AG09309 (cell line): Measurements from ENCODE around the gene DCTN1.
"Not testable (repeated sequence)": the region's sequence is repeated elsewhere in the genome, so short reads cannot be mapped to it uniquely, and the experiment has no call there.

ENCODE experiments used
- DNase-seq: peaks from one replicate; pipeline ENCODE4 v3.0.0-alpha.2; 2010; ENCODE audit warnings: low read depth
- H3K4me3 ChIP-seq: 2 replicates; pipeline ENCODE4 v1.5.1; 2011; ENCODE audit warnings: mild to moderate bottlenecking, low read depth, low read length, moderate library complexity; ENCODE audit not compliant: control insufficient read depth
- CTCF ChIP-seq: IDR thresholded peaks from 2 replicates; pipeline ENCODE4 v1.5.1; 2011; ENCODE audit warnings: mild to moderate bottlenecking, low read depth, low read length, inconsistent platforms; ENCODE audit not compliant: insufficient read depth, control insufficient read depth; ENCODE audit errors: missing control alignments

Gene DCTN1

GRCh38 chr2:74424139-74424992 is 44.3 kb upstream of the DCTN1 start:
- no peak for TF ChIP-seq CTCF
- no peak overlapping the region for H3K4me3 ChIP-seq
- no peak for DNase-seq

GRCh38 chr2:74423231-74424095 is 43.4 kb upstream of the DCTN1 start:
- DNase-seq = no peak
- no peak for TF ChIP-seq CTCF
- H3K4me3 ChIP-seq = no peak overlapping the region

GRCh38 chr2:74421221-74421870 is 41.2 kb upstream of the DCTN1 start, which contains the start of the genes C2orf81 and WDR54:
Gene C2orf81, minus strand, starts transcription at chr2:74421619. Its CDS starts 59 bp downstream, at chr2:74421560.
Gene WDR54, plus strand, starts transcription at chr2:74421730. Its CDS starts 424 bp downstream, at chr2:74422154.
- TF ChIP-seq CTCF = no peak
- peak; percentile 24 for DNase-seq
- H3K4me3 ChIP-seq = peak within 1 kb of the TSS; percentile 90

GRCh38 chr2:74420443-74421103 is 40.5 kb upstream of the DCTN1 start:
- H3K4me3 ChIP-seq = not testable (repeated sequence)

GRCh38 chr2:74420006-74420405 is 39.9 kb upstream of the DCTN1 start:
- no peak overlapping the region for H3K4me3 ChIP-seq
- TF ChIP-seq CTCF = no peak

More at GRCh38 chr2:74420443-74421103, 40.5 kb upstream of the DCTN1 start:
- not testable (repeated sequence) for DNase-seq

GRCh38 chr2:74419345-74419744 is 39.2 kb upstream of the DCTN1 start:
- no peak for DNase-seq
- H3K4me3 ChIP-seq = no peak overlapping the region
- no peak for TF ChIP-seq CTCF

More at GRCh38 chr2:74420006-74420405, 39.9 kb upstream of the DCTN1 start:
- DNase-seq = no peak
